PC-3 (cell line): ENCODE measurements around the gene ARRB2.

Experiments used
- CTCF ChIP-seq: fragments of 300-600 bp; sonication (generic); conservative IDR thresholded peaks from 2 replicates; pipeline ENCODE4 v1.5.1; 2017; ENCODE audit warnings: antibody characterized with exemption, low read depth, mild to moderate bottlenecking, low read length
- EZH2 ChIP-seq: fragments of 300-600 bp; sonication (generic); IDR thresholded peaks from one replicate; pipeline ENCODE4 v1.6.1; 2017; ENCODE audit warnings: antibody characterized with exemption, mild to moderate bottlenecking, low read length; ENCODE audit not compliant: unreplicated experiment

GRCh38 chr17:4693416-4693815 is 17.0 kb upstream of the ARRB2 start:
- no peak for TF ChIP-seq EZH2
- TF ChIP-seq CTCF, result no peak
